GM18909 (cell line): Measurements from ENCODE around the gene CBLC.
"Not testable (repeated sequence)": the region's sequence is repeated elsewhere in the genome, so short reads cannot be mapped to it uniquely, and the experiment has no call there.

ENCODE experiments used
- ATAC-seq: cut with Tn5 transposase; IDR thresholded peaks from one replicate; pipeline ENCODE4 v1.9.1; 2021; ENCODE audit warnings: mild to moderate bottlenecking; ENCODE audit not compliant: unreplicated experiment, poor library complexity

The CBLC gene

GRCh38 chr19:44814517-44814916, 36.8 kb downstream of the CBLC start:
- ATAC-seq = no peak

- ATAC-seq = no peak
Measured at GRCh38 chr19:44816301-44816700, 38.6 kb downstream of the CBLC start.

- ATAC-seq = no peak
Measured at GRCh38 chr19:44817725-44818465, 40.2 kb downstream of the CBLC start.

GRCh38 chr19:44818466-44819031, 40.9 kb downstream of the CBLC start:
- no peak for ATAC-seq

GRCh38 chr19:44819246-44819832, 41.6 kb downstream of the CBLC start:
- ATAC-seq = no peak

- no peak for ATAC-seq
Measured at GRCh38 chr19:44820648-44821609, 43.2 kb downstream of the CBLC start.

GRCh38 chr19:44822177-44822576, 44.5 kb downstream of the CBLC start:
- no peak for ATAC-seq

- no peak for ATAC-seq
Measured at GRCh38 chr19:44822670-44823372, 45.1 kb downstream of the CBLC start.

GRCh38 chr19:44823373-44823698, 45.6 kb downstream of the CBLC start:
- ATAC-seq = no peak

GRCh38 chr19:44824761-44825160, 47.1 kb downstream of the CBLC start:
- no peak for ATAC-seq

GRCh38 chr19:44832875-44833274, 55.2 kb downstream of the CBLC start:
- not testable (repeated sequence) for ATAC-seq

- not testable (repeated sequence) for ATAC-seq
Measured at GRCh38 chr19:44834399-44834798, 56.7 kb downstream of the CBLC start.

GRCh38 chr19:44839276-44839675, 61.6 kb downstream of the CBLC start:
- no peak for ATAC-seq

- no peak for ATAC-seq
Measured at GRCh38 chr19:44840811-44841210, 63.1 kb downstream of the CBLC start.

- ATAC-seq = no peak
Measured at GRCh38 chr19:44841231-44841630, 63.5 kb downstream of the CBLC start.

GRCh38 chr19:44845286-44845611, 67.6 kb downstream of the CBLC start:
- ATAC-seq = no peak

GRCh38 chr19:44845612-44846454, 68.1 kb downstream of the CBLC start, which contains the start of gene NECTIN2:
Gene NECTIN2, plus strand, starts transcription at chr19:44846297. Its CDS starts 229 bp downstream, at chr19:44846526.
- ATAC-seq = no peak

- ATAC-seq = no peak
Measured at GRCh38 chr19:44846455-44847143, 68.9 kb downstream of the CBLC start.
